CD8-positive, alpha-beta memory T cell (primary cell): ENCODE measurements around the gene TXNRD1. TPM values are rescaled to one million over a fixed set of nuclear protein-coding genes. Genes with fewer than 3 reads are reported as not detected.
A peak's percentile ranks its signal among the peaks of the same experiment; 100 is the strongest.

Experiments used
- CTCF ChIA-PET: fragments of 350-600 bp; sonication (Branson Sonifier 250); formaldehyde crosslinking; loops from one replicate; lab custom pipeline; 2021; ENCODE audit warnings: antibody characterized with exemption; lab: Charles Lee
- POLR2A ChIA-PET: fragments of 350-600 bp; sonication (Branson Sonifier 250); formaldehyde crosslinking; loops from one replicate; lab custom pipeline; 2021; ENCODE audit warnings: antibody characterized with exemption; lab: Charles Lee
- DNase-seq, 5 donors: peaks; one replicate each; pipeline versions ENCODE4 v3.0.0 to v3.0.0-alpha.2; 2020 to 2022; ENCODE audit warnings: mixed read lengths in 1 of 5
- H3K27ac ChIP-seq: one replicate; pipeline ENCODE4 v1.7.0; 2013; ENCODE audit warnings: low read depth, mild to moderate bottlenecking, low read length, moderate library complexity
- H3K27me3 ChIP-seq: 2 replicates; pipeline ENCODE4 v1.7.0; 2013; ENCODE audit warnings: low read length, mild to moderate bottlenecking; ENCODE audit not compliant: insufficient read depth, poor library complexity, severe bottlenecking
- H3K36me3 ChIP-seq: 2 replicates; pipeline ENCODE4 v1.7.0; 2013; ENCODE audit warnings: mild to moderate bottlenecking, low read length, moderate library complexity; ENCODE audit not compliant: insufficient read depth
- H3K4me1 ChIP-seq: 2 replicates; pipeline ENCODE4 v1.7.0; 2013; ENCODE audit warnings: mild to moderate bottlenecking, low read length, moderate library complexity; ENCODE audit not compliant: insufficient read depth
- H3K4me3 ChIP-seq: 2 replicates; pipeline ENCODE4 v1.7.0; 2013; ENCODE audit warnings: mild to moderate bottlenecking, low read length
- H3K9me3 ChIP-seq: 2 replicates; pipeline ENCODE4 v1.7.0; 2013; ENCODE audit warnings: mild to moderate bottlenecking, low read length
- H3K27ac Mint-ChIP-seq, 8 donors: one replicate each; pipeline ENCODE4 v1.8.0; 2020 to 2021; ENCODE audit warnings: mixed read lengths in 8 of 8, mild to moderate bottlenecking in 6 of 8, inconsistent platforms in 3 of 8, moderate library complexity in 3 of 8
- H3K27me3 Mint-ChIP-seq, 2 donors: one replicate each; pipeline ENCODE4 v1.8.0; 2020 to 2021; ENCODE audit warnings: mixed read lengths in 2 of 2, mild to moderate bottlenecking in 1 of 2, moderate library complexity in 1 of 2
- H3K36me3 Mint-ChIP-seq, 3 donors: one replicate each; pipeline ENCODE4 v1.8.0; 2020 to 2021; ENCODE audit warnings: mixed read lengths in 3 of 3, inconsistent platforms in 1 of 3, mild to moderate bottlenecking in 1 of 3
- H3K4me1 Mint-ChIP-seq, 3 donors: one replicate each; pipeline ENCODE4 v1.8.0; 2020 to 2021; ENCODE audit warnings: mixed read lengths in 3 of 3, inconsistent platforms in 1 of 3, mild to moderate bottlenecking in 1 of 3
- H3K4me3 Mint-ChIP-seq, 7 donors: one replicate each; pipeline ENCODE4 v1.8.0; 2020 to 2021; ENCODE audit warnings: mixed read lengths in 7 of 7, mild to moderate bottlenecking in 6 of 7, moderate library complexity in 4 of 7, inconsistent platforms in 2 of 7
- H3K9me3 Mint-ChIP-seq, 5 donors: one replicate each; pipeline ENCODE4 v1.8.0; 2020 to 2022; ENCODE audit warnings: mixed read lengths in 5 of 5, mild to moderate bottlenecking in 3 of 5, moderate library complexity in 2 of 5, inconsistent platforms in 1 of 5
- polyA plus RNA-seq: library from polyadenylated mRNA; unstranded; fragments of 300-500 nt; fragmentation: Illumina TruSeq; gene quantifications from one replicate; pipeline ENCODE4 v1.2.3, GENCODE V29; 2021
- total RNA-seq, 2 experiments: library from RNA; stranded (reverse); gene quantifications; one replicate each; pipeline ENCODE4 v1.2.3, GENCODE V29; 2021

TXNRD1 gene
- total and polyA plus RNA-seq, 3 experiments from 2014 or later: 30.6 to 107 (median 103) TPM

GRCh38 chr12:104183443-104183842 is 32.1 kb upstream of the TXNRD1 start:
- DNase-seq: no peak
- H3K4me3 Mint-ChIP-seq: no peak overlapping the region
- ChIA-PET CTCF (no interaction called here), POLR2A (no interaction called here)
- H3K27ac Mint-ChIP-seq: no peak overlapping the region
- Histone ChIP-seq H3K9me3 (no peaks in the 10 kb centered on the region), H3K4me1 (no peaks in the 10 kb centered on the region), H3K36me3 (no peaks in the 10 kb centered on the region), H3K27me3 (no peaks in the 10 kb centered on the region), H3K27ac (no peak overlapping the region), H3K4me3 (no peak overlapping the region)
- H3K9me3 Mint-ChIP-seq: no peaks in the 10 kb centered on the region
- H3K4me1 Mint-ChIP-seq: no peaks in the 10 kb centered on the region
- H3K36me3 Mint-ChIP-seq: no peaks in the 10 kb centered on the region
- no peaks in the 10 kb centered on the region for H3K27me3 Mint-ChIP-seq

- Histone ChIP-seq H3K4me1 (no peaks in the 10 kb centered on the region), H3K9me3 (no peaks in the 10 kb centered on the region), H3K27ac (no peak overlapping the region), H3K4me3 (no peak overlapping the region), H3K36me3 (no peaks in the 10 kb centered on the region), H3K27me3 (no peaks in the 10 kb centered on the region)
- no peak for DNase-seq
- CTCF ChIA-PET: no interaction called here
- POLR2A ChIA-PET: no interaction called here
- Mint-ChIP-seq H3K4me1 (no peaks in the 10 kb centered on the region), H3K9me3 (no peaks in the 10 kb centered on the region), H3K4me3 (no peak overlapping the region), H3K36me3 (no peaks in the 10 kb centered on the region), H3K27me3 (peaks cover 0 to 3% of the 10 kb centered on the region in 2 donors), H3K27ac (no peak overlapping the region)
These were observed 28.0 kb upstream of the TXNRD1 start for GRCh38 chr12:104187446-104188155.

- CTCF ChIA-PET: no interaction called here
- Mint-ChIP-seq H3K27ac (no peak overlapping the region), H3K36me3 (no peaks in the 10 kb centered on the region), H3K9me3 (no peaks in the 10 kb centered on the region), H3K4me1 (no peaks in the 10 kb centered on the region), H3K27me3 (peaks cover 0 to 3% of the 10 kb centered on the region in 2 donors), H3K4me3 (no peak overlapping the region)
- H3K4me1 ChIP-seq: no peaks in the 10 kb centered on the region
- no peak overlapping the region for H3K27ac ChIP-seq
- DNase-seq: no peak
- POLR2A ChIA-PET: interaction anchor here (0.6 kb wide), 1 partner anchor 919 kb away, joined by 3 read pairs; the partner anchor contains the start of gene WASHC4
- H3K9me3 ChIP-seq: no peaks in the 10 kb centered on the region
- no peaks in the 10 kb centered on the region for H3K27me3 ChIP-seq
- no peaks in the 10 kb centered on the region for H3K36me3 ChIP-seq
- H3K4me3 ChIP-seq: no peak overlapping the region
These were observed 27.0 kb upstream of the TXNRD1 start for GRCh38 chr12:104188534-104188933.

GRCh38 chr12:104189915-104190555 is 25.5 kb upstream of the TXNRD1 start:
- H3K36me3 ChIP-seq: no peaks in the 10 kb centered on the region
- Mint-ChIP-seq H3K4me1 (no peaks in the 10 kb centered on the region), H3K9me3 (no peaks in the 10 kb centered on the region), H3K36me3 (no peaks in the 10 kb centered on the region), H3K27me3 (peaks cover 0 to 3% of the 10 kb centered on the region in 2 donors), H3K27ac (peak overlapping the region in 1 of 8 donors; percentile 22), H3K4me3 (no peak overlapping the region)
- no peak for DNase-seq
- no peaks in the 10 kb centered on the region for H3K9me3 ChIP-seq
- POLR2A ChIA-PET: no interaction called here
- CTCF ChIA-PET: no interaction called here
- H3K4me3 ChIP-seq: no peak overlapping the region
- no peak overlapping the region for H3K27ac ChIP-seq
- no peaks in the 10 kb centered on the region for H3K27me3 ChIP-seq
- H3K4me1 ChIP-seq: no peaks in the 10 kb centered on the region

GRCh38 chr12:104190641-104191176 is 24.9 kb upstream of the TXNRD1 start:
- no peaks in the 10 kb centered on the region for H3K4me1 ChIP-seq
- ChIA-PET POLR2A (no interaction called here), CTCF (no interaction called here)
- Mint-ChIP-seq H3K9me3 (no peaks in the 10 kb centered on the region), H3K27me3 (peaks cover 0 to 3% of the 10 kb centered on the region in 2 donors), H3K4me1 (no peaks in the 10 kb centered on the region), H3K4me3 (no peak overlapping the region), H3K27ac (no peak overlapping the region), H3K36me3 (no peaks in the 10 kb centered on the region)
- H3K4me3 ChIP-seq: no peak overlapping the region
- H3K9me3 ChIP-seq: no peaks in the 10 kb centered on the region
- H3K36me3 ChIP-seq: no peaks in the 10 kb centered on the region
- H3K27me3 ChIP-seq: no peaks in the 10 kb centered on the region
- DNase-seq: no peak
- no peak overlapping the region for H3K27ac ChIP-seq

GRCh38 chr12:104197264-104197663 is 18.3 kb upstream of the TXNRD1 start:
- H3K9me3 Mint-ChIP-seq: peaks cover 0 to 11% (median 7%) of the 10 kb centered on the region in 5 donors
- ChIA-PET CTCF (no interaction called here), POLR2A (no interaction called here)
- Histone ChIP-seq H3K27ac (no peak overlapping the region), H3K4me3 (no peak overlapping the region), H3K9me3 (no peaks in the 10 kb centered on the region), H3K4me1 (no peaks in the 10 kb centered on the region), H3K36me3 (no peaks in the 10 kb centered on the region), H3K27me3 (no peaks in the 10 kb centered on the region)
- H3K36me3 Mint-ChIP-seq: peaks cover 0 to 9% (median 0%) of the 10 kb centered on the region in 3 donors
- DNase-seq: no peak
- H3K27me3 Mint-ChIP-seq: peaks cover 15 to 17% of the 10 kb centered on the region in 2 donors
- H3K27ac Mint-ChIP-seq: no peak overlapping the region
- H3K4me1 Mint-ChIP-seq: peaks cover 0 to 3% (median 2%) of the 10 kb centered on the region in 3 donors
- H3K4me3 Mint-ChIP-seq: no peak overlapping the region

GRCh38 chr12:104199964-104200363 is 15.6 kb upstream of the TXNRD1 start:
- POLR2A ChIA-PET: no interaction called here
- H3K27ac ChIP-seq: no peak overlapping the region
- DNase-seq: no peak
- H3K36me3 ChIP-seq: no peaks in the 10 kb centered on the region
- H3K27me3 ChIP-seq: no peaks in the 10 kb centered on the region
- Mint-ChIP-seq H3K36me3 (peaks cover 0 to 9% (median 0%) of the 10 kb centered on the region in 3 donors), H3K27ac (no peak overlapping the region), H3K4me1 (peaks cover 0 to 3% (median 2%) of the 10 kb centered on the region in 3 donors), H3K9me3 (peaks cover 0 to 11% (median 7%) of the 10 kb centered on the region in 5 donors), H3K27me3 (peaks cover 17 to 24% of the 10 kb centered on the region in 2 donors), H3K4me3 (no peak overlapping the region)
- H3K4me3 ChIP-seq: no peak overlapping the region
- no peaks in the 10 kb centered on the region for H3K4me1 ChIP-seq
- H3K9me3 ChIP-seq: no peaks in the 10 kb centered on the region
- CTCF ChIA-PET: interaction anchor here (1.0 to 5.7 kb wide), 4 partner anchors 56 to 666 kb away, joined by 3 to 41 read pairs (median 4); no protein-coding TSS in a partner anchor
